ENCODE data around the gene VWA8. TPM values are rescaled to one million over a fixed set of nuclear protein-coding genes. Genes with fewer than 3 reads are reported as not detected.
A peak's percentile ranks its signal among the peaks of the same experiment; 100 is the strongest.
"Not testable (repeated sequence)": the region's sequence is repeated elsewhere in the genome, so short reads cannot be mapped to it uniquely, and the experiment has no call there.

Gene VWA8
- total RNA-seq, 1 donor, result 10.8 TPM

- no peak for DNase-seq (ENCODE audit: low read depth in 2 of 3, low spot score in 2 of 3)
Observed at GRCh38 chr13:41599619-41600018, 361.3 kb downstream of the VWA8 start.

GRCh38 chr13:41597348-41598041, 363.4 kb downstream of the VWA8 start:
- no peak for DNase-seq (ENCODE audit: low read depth in 2 of 3, low spot score in 2 of 3)

- DNase-seq (ENCODE audit: low read depth in 2 of 3, low spot score in 2 of 3), result peak in 1 of 3 donors; percentile 17
Observed at GRCh38 chr13:41596190-41596589, 364.7 kb downstream of the VWA8 start.

- DNase-seq (ENCODE audit: low read depth in 2 of 3, low spot score in 2 of 3), result no peak
Observed at GRCh38 chr13:41595298-41595697, 365.6 kb downstream of the VWA8 start.

- no peak for DNase-seq (ENCODE audit: low read depth in 2 of 3, low spot score in 2 of 3)
Observed at GRCh38 chr13:41590643-41591042, 370.3 kb downstream of the VWA8 start.

- no peak for DNase-seq (ENCODE audit: low read depth in 2 of 3, low spot score in 2 of 3)
Observed at GRCh38 chr13:41590122-41590521, 370.8 kb downstream of the VWA8 start.

GRCh38 chr13:41589434-41589833, 371.5 kb downstream of the VWA8 start:
- no peak for DNase-seq (ENCODE audit: low read depth in 2 of 3, low spot score in 2 of 3)

GRCh38 chr13:41588899-41589298, 372.0 kb downstream of the VWA8 start:
- DNase-seq (ENCODE audit: low read depth in 2 of 3, low spot score in 2 of 3), result peak in 2 of 3 donors; percentile 79 to 86

GRCh38 chr13:41588448-41588847, 372.5 kb downstream of the VWA8 start:
- no peak for DNase-seq (ENCODE audit: low read depth in 2 of 3, low spot score in 2 of 3)

GRCh38 chr13:41587490-41587889, 373.4 kb downstream of the VWA8 start:
- DNase-seq (ENCODE audit: low read depth in 2 of 3, low spot score in 2 of 3), result no peak

GRCh38 chr13:41586216-41586615, 374.7 kb downstream of the VWA8 start:
- no peak for DNase-seq (ENCODE audit: low read depth in 2 of 3, low spot score in 2 of 3)

GRCh38 chr13:41582027-41582463, 378.9 kb downstream of the VWA8 start:
- DNase-seq (ENCODE audit: low read depth in 2 of 3, low spot score in 2 of 3), result no peak

GRCh38 chr13:41580345-41580744, 380.6 kb downstream of the VWA8 start:
- no peak for DNase-seq (ENCODE audit: low read depth in 2 of 3, low spot score in 2 of 3)

GRCh38 chr13:41579881-41580280, 381.0 kb downstream of the VWA8 start:
- DNase-seq (ENCODE audit: low read depth in 2 of 3, low spot score in 2 of 3), result no peak

GRCh38 chr13:41579168-41579567, 381.7 kb downstream of the VWA8 start:
- no peak for DNase-seq (ENCODE audit: low read depth in 2 of 3, low spot score in 2 of 3)

GRCh38 chr13:41578371-41578770, 382.5 kb downstream of the VWA8 start:
- no peak for DNase-seq (ENCODE audit: low read depth in 2 of 3, low spot score in 2 of 3)

- no peak for DNase-seq (ENCODE audit: low read depth in 2 of 3, low spot score in 2 of 3)
Observed at GRCh38 chr13:41577436-41577835, 383.5 kb downstream of the VWA8 start.

- not testable (repeated sequence) for DNase-seq (ENCODE audit: low read depth in 2 of 3, low spot score in 2 of 3)
Observed at GRCh38 chr13:41573640-41574039, 387.3 kb downstream of the VWA8 start.

- DNase-seq (ENCODE audit: low read depth in 2 of 3, low spot score in 2 of 3), result not testable (repeated sequence)
Observed at GRCh38 chr13:41571817-41572340, 389.0 kb downstream of the VWA8 start.

GRCh38 chr13:41568972-41569351, 391.9 kb downstream of the VWA8 start:
- DNase-seq (ENCODE audit: low read depth in 2 of 3, low spot score in 2 of 3), result peak in 1 of 3 donors; percentile 49

GRCh38 chr13:41568143-41568971, 392.6 kb downstream of the VWA8 start:
- DNase-seq (ENCODE audit: low read depth in 2 of 3, low spot score in 2 of 3), result no peak

- no peak for DNase-seq (ENCODE audit: low read depth in 2 of 3, low spot score in 2 of 3)
Observed at GRCh38 chr13:41567363-41567762, 393.5 kb downstream of the VWA8 start.
